Nephron progenitor cell (in vitro differentiated cells): ENCODE data around the gene PLXNA4.
"Not testable (repeated sequence)": the region's sequence is repeated elsewhere in the genome, so short reads cannot be mapped to it uniquely, and the experiment has no call there.

ENCODE experiments used
- DNase-seq: peaks from one replicate; pipeline ENCODE4 v3.0.0; 2021
- H3K27ac Mint-ChIP-seq: 2 replicates; pipeline ENCODE4 v1.8.0; 2021; ENCODE audit warnings: mild to moderate bottlenecking, moderate library complexity, mixed read lengths
- H3K27me3 Mint-ChIP-seq: 2 replicates; pipeline ENCODE4 v1.8.0; 2021; ENCODE audit warnings: mild to moderate bottlenecking, low read depth, mixed read lengths; ENCODE audit not compliant: poor library complexity
- H3K36me3 Mint-ChIP-seq: 2 replicates; pipeline ENCODE4 v1.8.0; 2021; ENCODE audit warnings: low read depth, mixed read lengths
- H3K4me1 Mint-ChIP-seq: 2 replicates; pipeline ENCODE4 v1.8.0; 2021; ENCODE audit warnings: mixed read lengths
- H3K4me3 Mint-ChIP-seq: 2 replicates; pipeline ENCODE4 v1.8.0; 2021; ENCODE audit warnings: mild to moderate bottlenecking, moderate library complexity, mixed read lengths
- H3K9me3 Mint-ChIP-seq: 2 replicates; pipeline ENCODE4 v1.8.0; 2021; ENCODE audit warnings: mild to moderate bottlenecking, moderate library complexity, mixed read lengths
- TF ChIP-seq, protein P1 (sequence below): fragments of 200-600 bp; sonication (generic); IDR thresholded peaks from 2 replicates; pipeline ENCODE4 v1.5.0; 2021; ENCODE audit warnings: antibody characterized with exemption

PLXNA4 gene

GRCh38 chr7:132182992-132183391, 393.3 kb downstream of the PLXNA4 start:
- peaks cover 10% of the 10 kb centered on the region for H3K27me3 Mint-ChIP-seq
- DNase-seq, result no peak
- H3K27ac Mint-ChIP-seq, result no peak overlapping the region
- peaks cover 16% of the 10 kb centered on the region for H3K9me3 Mint-ChIP-seq
- no peak overlapping the region for H3K4me3 Mint-ChIP-seq
- TF ChIP-seq, protein P1, sequence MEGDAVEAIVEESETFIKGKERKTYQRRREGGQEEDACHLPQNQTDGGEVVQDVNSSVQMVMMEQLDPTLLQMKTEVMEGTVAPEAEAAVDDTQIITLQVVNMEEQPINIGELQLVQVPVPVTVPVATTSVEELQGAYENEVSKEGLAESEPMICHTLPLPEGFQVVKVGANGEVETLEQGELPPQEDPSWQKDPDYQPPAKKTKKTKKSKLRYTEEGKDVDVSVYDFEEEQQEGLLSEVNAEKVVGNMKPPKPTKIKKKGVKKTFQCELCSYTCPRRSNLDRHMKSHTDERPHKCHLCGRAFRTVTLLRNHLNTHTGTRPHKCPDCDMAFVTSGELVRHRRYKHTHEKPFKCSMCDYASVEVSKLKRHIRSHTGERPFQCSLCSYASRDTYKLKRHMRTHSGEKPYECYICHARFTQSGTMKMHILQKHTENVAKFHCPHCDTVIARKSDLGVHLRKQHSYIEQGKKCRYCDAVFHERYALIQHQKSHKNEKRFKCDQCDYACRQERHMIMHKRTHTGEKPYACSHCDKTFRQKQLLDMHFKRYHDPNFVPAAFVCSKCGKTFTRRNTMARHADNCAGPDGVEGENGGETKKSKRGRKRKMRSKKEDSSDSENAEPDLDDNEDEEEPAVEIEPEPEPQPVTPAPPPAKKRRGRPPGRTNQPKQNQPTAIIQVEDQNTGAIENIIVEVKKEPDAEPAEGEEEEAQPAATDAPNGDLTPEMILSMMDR, result no peak
- H3K4me1 Mint-ChIP-seq, result no peaks in the 10 kb centered on the region
- peaks cover 9% of the 10 kb centered on the region for H3K36me3 Mint-ChIP-seq

DNA sequence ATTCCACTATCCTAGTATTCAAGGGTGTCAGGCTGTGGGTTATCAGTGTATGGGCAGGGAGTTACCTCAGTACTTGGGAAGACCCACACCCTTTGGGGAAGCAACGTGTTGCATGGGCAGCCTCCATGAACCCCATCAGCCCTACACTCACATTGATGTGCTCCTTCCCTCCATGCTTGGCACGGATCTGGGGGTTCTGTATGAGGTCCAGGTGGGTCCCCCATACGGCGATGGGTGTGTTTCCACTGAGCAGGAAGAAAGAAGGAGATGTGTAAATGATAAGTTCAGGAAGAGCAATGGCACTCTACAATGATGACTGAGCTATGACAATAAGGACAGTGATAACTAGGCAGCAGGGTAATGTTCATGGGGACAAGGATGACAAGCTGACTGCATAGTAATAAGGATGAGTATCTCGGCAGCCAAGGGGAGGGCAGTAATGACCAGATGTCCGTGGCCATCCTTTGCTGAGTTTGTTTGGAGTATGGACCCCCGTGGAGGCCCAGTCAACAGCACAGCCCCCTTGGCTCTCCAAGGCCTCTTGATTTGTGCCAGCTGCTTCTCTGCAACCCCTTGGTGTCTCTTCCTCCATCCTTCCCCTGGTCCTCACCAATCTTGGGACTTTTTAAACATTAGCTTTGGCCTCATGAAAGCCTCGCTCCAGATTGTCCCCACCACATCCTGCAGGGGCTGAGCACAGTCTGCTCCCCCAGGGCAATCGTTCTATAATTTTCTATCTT, 394.2 kb downstream of the PLXNA4 start:
- Mint-ChIP-seq H3K36me3 (peaks cover 6% of the 10 kb centered on the region), H3K27ac (peak overlapping the region; percentile 83), H3K4me3 (no peak overlapping the region), H3K4me1 (no peaks in the 10 kb centered on the region), H3K27me3 (peaks cover 9% of the 10 kb centered on the region), H3K9me3 (peaks cover 8% of the 10 kb centered on the region)
- no peak for DNase-seq
- TF ChIP-seq, protein P1, result no peak

DNA sequence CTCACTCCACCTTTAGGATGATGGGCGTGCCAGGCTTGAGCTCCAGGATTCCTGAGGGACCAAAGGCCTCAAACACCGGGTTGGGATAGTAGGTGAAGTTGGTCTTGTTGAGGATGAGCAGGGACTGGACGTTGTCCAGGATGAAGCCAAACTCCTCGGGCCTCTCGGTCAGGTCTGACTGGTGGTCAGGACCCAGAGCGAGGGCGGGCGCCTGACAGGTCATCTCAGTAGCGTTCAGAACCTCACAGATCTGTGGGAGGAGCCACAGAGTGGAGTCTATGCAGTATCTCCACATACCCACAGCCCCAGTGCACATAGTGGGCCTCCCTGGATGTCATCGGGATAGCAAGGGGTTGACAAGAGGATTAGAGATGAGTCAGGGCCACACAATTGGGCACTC, 394.9 kb downstream of the PLXNA4 start:
- DNase-seq, result no peak

DNA sequence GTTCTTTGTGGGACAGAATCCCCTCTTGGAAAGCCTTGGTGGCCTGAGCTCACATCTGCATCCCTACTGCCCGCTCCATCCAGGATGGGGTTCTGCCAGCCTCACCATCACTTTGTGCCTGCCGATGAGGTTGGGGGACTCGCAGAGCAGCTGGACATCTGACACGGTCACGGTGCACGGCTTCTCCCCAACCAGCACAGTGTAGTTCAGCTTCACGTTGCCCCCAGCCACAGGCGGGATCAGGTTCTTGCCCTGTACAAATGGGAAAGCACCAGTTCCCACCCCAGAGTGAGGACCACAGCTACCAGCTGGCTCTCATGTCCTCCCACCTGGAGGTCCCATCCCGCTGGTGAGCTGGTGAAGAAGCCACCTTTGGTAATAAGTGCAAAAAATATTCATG, 395.8 kb downstream of the PLXNA4 start:
- Mint-ChIP-seq H3K9me3 (no peaks in the 10 kb centered on the region), H3K4me3 (no peak overlapping the region), H3K36me3 (no peaks in the 10 kb centered on the region), H3K27ac (no peak overlapping the region), H3K27me3 (peaks cover 9% of the 10 kb centered on the region), H3K4me1 (no peaks in the 10 kb centered on the region)
- no peak for DNase-seq
- TF ChIP-seq, protein P1, result no peak

More for the DNA sequence above, 394.9 kb downstream of the PLXNA4 start:
- peaks cover under 1% of the 10 kb centered on the region for H3K9me3 Mint-ChIP-seq
- no peak overlapping the region for H3K4me3 Mint-ChIP-seq
- H3K36me3 Mint-ChIP-seq, result no peaks in the 10 kb centered on the region
- no peak overlapping the region for H3K27ac Mint-ChIP-seq
- H3K4me1 Mint-ChIP-seq, result no peaks in the 10 kb centered on the region
- TF ChIP-seq, protein P1, result no peak
- peaks cover 9% of the 10 kb centered on the region for H3K27me3 Mint-ChIP-seq

GRCh38 chr7:132179681-132180080, 396.6 kb downstream of the PLXNA4 start:
- Mint-ChIP-seq H3K36me3 (no peaks in the 10 kb centered on the region), H3K4me1 (no peaks in the 10 kb centered on the region), H3K4me3 (no peak overlapping the region), H3K27me3 (peaks cover 14% of the 10 kb centered on the region), H3K9me3 (no peaks in the 10 kb centered on the region), H3K27ac (no peak overlapping the region)
- DNase-seq, result no peak
- TF ChIP-seq, protein P1, result no peak

GRCh38 chr7:132179080-132179430, 397.2 kb downstream of the PLXNA4 start:
- Mint-ChIP-seq H3K27ac (no peak overlapping the region), H3K27me3 (peaks cover 14% of the 10 kb centered on the region), H3K36me3 (no peaks in the 10 kb centered on the region), H3K4me1 (no peaks in the 10 kb centered on the region), H3K9me3 (no peaks in the 10 kb centered on the region), H3K4me3 (no peak overlapping the region)
- TF ChIP-seq, protein P1, result no peak
- no peak for DNase-seq

DNA sequence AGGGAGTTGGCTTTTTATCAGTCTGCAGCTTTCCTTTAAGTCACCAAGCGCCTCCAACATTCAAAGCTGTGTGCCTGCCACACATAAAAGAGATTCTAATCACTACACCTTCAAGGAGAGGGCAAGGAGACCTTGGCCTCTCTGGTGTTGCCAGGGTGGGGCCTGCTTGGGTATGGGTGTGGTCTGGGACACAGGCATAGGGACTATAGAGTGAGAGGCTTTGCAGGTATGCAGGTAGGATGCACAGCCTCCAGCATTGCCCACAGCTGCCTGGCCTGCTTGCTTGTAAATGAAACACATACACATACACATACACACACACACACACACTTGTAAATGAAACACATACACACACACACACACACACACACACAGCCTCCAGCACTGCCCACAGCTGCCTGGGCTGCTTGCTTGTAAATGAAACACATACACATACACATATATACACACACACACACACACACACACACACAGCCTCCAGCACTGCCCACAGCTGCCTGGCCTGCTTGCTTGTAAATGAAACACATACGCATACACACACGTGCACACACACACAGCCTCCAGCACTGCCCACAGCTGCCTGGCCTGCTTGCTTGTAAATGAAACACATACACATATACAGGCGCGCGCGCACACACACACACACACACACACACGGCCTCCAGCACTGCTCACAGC, 397.7 kb downstream of the PLXNA4 start:
- not testable (repeated sequence) for H3K4me3 Mint-ChIP-seq, H3K9me3 Mint-ChIP-seq, H3K36me3 Mint-ChIP-seq, H3K4me1 Mint-ChIP-seq, DNase-seq, H3K27ac Mint-ChIP-seq
- H3K27me3 Mint-ChIP-seq, result peaks cover 14% of the 10 kb centered on the region
